ENCODE measurements around the gene ERGIC1.

- no peak for TF ChIP-seq CTCF (IDR thresholded peaks at IDR 0.05; ENCODE audit: insufficient read depth, low read depth, low read length)
- no peak for TF ChIP-seq EZH2 (IDR thresholded peaks at IDR 0.05; ENCODE audit: insufficient read depth, low read length)
Measured at GRCh38 chr5:172899436-172899835, 65.4 kb downstream of the ERGIC1 start.

Data from astrocyte (in vitro differentiated cells and primary cell).